PFSK-1 (cell line): Measurements from ENCODE around the gene GFAP.

Source experiments
- FOXP2 ChIP-seq: optimal IDR thresholded peaks from 2 replicates; pipeline ENCODE3; 2011; ENCODE audit warnings: borderline replicate concordance, control low read depth, inconsistent platforms; ENCODE audit not compliant: insufficient read depth; ENCODE audit errors: extremely low read length, extremely low read depth
- POLR2AphosphoS5 ChIP-seq: IDR thresholded peaks from 2 replicates; pipeline ENCODE4 v1.6.1; 2012; ENCODE audit warnings: low read depth, mild to moderate bottlenecking, control low read depth, low read length, moderate library complexity
- REST ChIP-seq, 2 experiments: IDR thresholded peaks; 2 replicates each; pipeline versions ENCODE4 v1.6.1 to v1.8.0; 2011 to 2012; ENCODE audit warnings: low read depth in 2 of 2, low read length in 2 of 2, control low read depth in 1 of 2, inconsistent platforms in 1 of 2, mild to moderate bottlenecking in 1 of 2, moderate library complexity in 1 of 2; ENCODE audit not compliant: insufficient read depth in 1 of 2
- SIN3A ChIP-seq: IDR thresholded peaks from 2 replicates; pipeline ENCODE4 v1.6.1; 2012; ENCODE audit warnings: mild to moderate bottlenecking, low read length, moderate library complexity, borderline replicate concordance; ENCODE audit not compliant: insufficient read depth
- TAF1 ChIP-seq: IDR thresholded peaks from 2 replicates; pipeline ENCODE4 v1.6.1; 2012; ENCODE audit warnings: low read length, control low read depth, borderline replicate concordance; ENCODE audit not compliant: insufficient read depth

The GFAP gene

GRCh38 chr17:44884941-44885340 is 30.4 kb downstream of the GFAP start:
- TF ChIP-seq FOXP2 = no peak
- no peak for TF ChIP-seq POLR2AphosphoS5
- TF ChIP-seq REST (IDR thresholded peaks at IDR 0.05; ENCODE audit: insufficient read depth in 1 of 2, low read depth in 2 of 2, low read length in 2 of 2) = no peak
- no peak for TF ChIP-seq SIN3A
- TF ChIP-seq TAF1 = no peak

- TF ChIP-seq SIN3A = no peak
- TF ChIP-seq REST (IDR thresholded peaks at IDR 0.05; ENCODE audit: insufficient read depth in 1 of 2, low read depth in 2 of 2, low read length in 2 of 2) = no peak
- no peak for TF ChIP-seq POLR2AphosphoS5
- TF ChIP-seq TAF1 = no peak
- no peak for TF ChIP-seq FOXP2
Measured at GRCh38 chr17:44881145-44881544, 34.2 kb downstream of the GFAP start.

- TF ChIP-seq SIN3A (no peak), POLR2AphosphoS5 (no peak), FOXP2 (no peak), TAF1 (no peak), REST (IDR thresholded peaks at IDR 0.05; ENCODE audit: insufficient read depth in 1 of 2, low read depth in 2 of 2, low read length in 2 of 2) (no peak)
Measured at GRCh38 chr17:44880062-44880461, 35.2 kb downstream of the GFAP start.

GRCh38 chr17:44879376-44879775 is 35.9 kb downstream of the GFAP start:
- TF ChIP-seq REST (IDR thresholded peaks at IDR 0.05; ENCODE audit: insufficient read depth in 1 of 2, low read depth in 2 of 2, low read length in 2 of 2) (no peak), SIN3A (no peak), POLR2AphosphoS5 (no peak), TAF1 (no peak), FOXP2 (no peak)

- TF ChIP-seq POLR2AphosphoS5 (no peak), SIN3A (no peak), REST (IDR thresholded peaks at IDR 0.05; ENCODE audit: insufficient read depth in 1 of 2, low read depth in 2 of 2, low read length in 2 of 2) (no peak), FOXP2 (no peak), TAF1 (no peak)
Measured at GRCh38 chr17:44878627-44879221, 36.6 kb downstream of the GFAP start.
